OCI-LY3 (cell line): Measurements from ENCODE around the gene GARIN3.

Experiments
- EZH2phosphoT487 ChIP-seq: fragments of 200-600 bp; shearing (Covaris generic); IDR thresholded peaks from 2 replicates; pipeline ENCODE4 v1.6.1; 2018; ENCODE audit warnings: antibody characterized with exemption, mixed run types, low read depth
- TF ChIP-seq, protein P1 (sequence below): fragments of 200-600, 300-600 bp; sonication (generic); IDR thresholded peaks from 2 replicates; pipeline ENCODE4 v1.5.1; 2014; ENCODE audit warnings: antibody characterized with exemption, low read length, low read depth

- TF ChIP-seq, protein P1, sequence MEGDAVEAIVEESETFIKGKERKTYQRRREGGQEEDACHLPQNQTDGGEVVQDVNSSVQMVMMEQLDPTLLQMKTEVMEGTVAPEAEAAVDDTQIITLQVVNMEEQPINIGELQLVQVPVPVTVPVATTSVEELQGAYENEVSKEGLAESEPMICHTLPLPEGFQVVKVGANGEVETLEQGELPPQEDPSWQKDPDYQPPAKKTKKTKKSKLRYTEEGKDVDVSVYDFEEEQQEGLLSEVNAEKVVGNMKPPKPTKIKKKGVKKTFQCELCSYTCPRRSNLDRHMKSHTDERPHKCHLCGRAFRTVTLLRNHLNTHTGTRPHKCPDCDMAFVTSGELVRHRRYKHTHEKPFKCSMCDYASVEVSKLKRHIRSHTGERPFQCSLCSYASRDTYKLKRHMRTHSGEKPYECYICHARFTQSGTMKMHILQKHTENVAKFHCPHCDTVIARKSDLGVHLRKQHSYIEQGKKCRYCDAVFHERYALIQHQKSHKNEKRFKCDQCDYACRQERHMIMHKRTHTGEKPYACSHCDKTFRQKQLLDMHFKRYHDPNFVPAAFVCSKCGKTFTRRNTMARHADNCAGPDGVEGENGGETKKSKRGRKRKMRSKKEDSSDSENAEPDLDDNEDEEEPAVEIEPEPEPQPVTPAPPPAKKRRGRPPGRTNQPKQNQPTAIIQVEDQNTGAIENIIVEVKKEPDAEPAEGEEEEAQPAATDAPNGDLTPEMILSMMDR: no peak
- TF ChIP-seq EZH2phosphoT487: no peak
These were observed 8.7 kb downstream of the GARIN3 start for GRCh38 chr5:157157293-157157891.
